Smooth muscle cell (in vitro differentiated cells): Measurements from ENCODE around the gene HABP2. TPM values are rescaled to one million over a fixed set of nuclear protein-coding genes. Genes with fewer than 3 reads are reported as not detected.

Source experiments
- DNase-seq: peaks from one replicate; lab custom pipeline; 2025; ENCODE audit not compliant: unreplicated experiment; lab: John Stamatoyannopoulos, UW
- H2AFZ ChIP-seq: fragments of 200-600 bp; sonication (generic); 2 replicates; pipeline ENCODE4 v1.6.0; 2016; ENCODE audit warnings: antibody characterized with exemption, low read depth, mild to moderate bottlenecking
- H3F3A ChIP-seq: fragments of 200-600 bp; sonication (generic); 2 replicates; pipeline ENCODE4 v1.6.0; 2017; ENCODE audit warnings: antibody characterized with exemption, low read depth
- H3K27ac ChIP-seq: fragments of 200-600 bp; sonication (generic); 2 replicates; pipeline ENCODE4 v1.5.1; 2016; ENCODE audit warnings: low read depth, mild to moderate bottlenecking
- H3K27me3 ChIP-seq: fragments of 200-600 bp; sonication (generic); 2 replicates; pipeline ENCODE4 v1.6.1; 2016; ENCODE audit warnings: low read depth, mild to moderate bottlenecking
- H3K36me3 ChIP-seq: fragments of 200-600 bp; sonication (generic); 2 replicates; pipeline ENCODE4 v1.5.1; 2016; ENCODE audit warnings: low read depth
- H3K4me1 ChIP-seq: fragments of 200-600 bp; sonication (generic); 2 replicates; pipeline ENCODE4 v1.5.1; 2016; ENCODE audit warnings: low read depth
- H3K4me2 ChIP-seq: fragments of 200-600 bp; sonication (generic); 2 replicates; pipeline ENCODE4 v1.6.0; 2016; ENCODE audit warnings: mild to moderate bottlenecking
- H3K4me3 ChIP-seq: fragments of 200-600 bp; sonication (generic); 2 replicates; pipeline ENCODE4 v1.5.1; 2016; ENCODE audit warnings: mild to moderate bottlenecking
- H3K79me2 ChIP-seq: fragments of 200-600 bp; sonication (generic); 2 replicates; pipeline ENCODE4 v1.6.0; 2016; ENCODE audit warnings: low read depth, mild to moderate bottlenecking
- H3K9ac ChIP-seq: fragments of 200-600 bp; sonication (generic); 2 replicates; pipeline ENCODE4 v1.6.0; 2016; ENCODE audit warnings: low read depth
- H3K9me3 ChIP-seq: fragments of 200-600 bp; sonication (generic); replicated peaks from 2 replicates; pipeline ENCODE4 v1.5.1; 2016; ENCODE audit warnings: low read depth
- H4K20me1 ChIP-seq: fragments of 200-600 bp; sonication (generic); 2 replicates; pipeline ENCODE4 v1.6.0; 2016; ENCODE audit warnings: low read depth
- CTCF ChIP-seq: fragments of 200-600 bp; sonication (generic); IDR thresholded peaks from 2 replicates; pipeline ENCODE4 v1.5.1; 2017; ENCODE audit warnings: borderline replicate concordance, mild to moderate bottlenecking, antibody characterized with exemption; ENCODE audit not compliant: insufficient read depth, poor library complexity, severe bottlenecking
- WGBS: methylation state at CpG from one replicate; pipeline ENCODE4 v1.1.7; 2016; ENCODE audit warnings: low lambda C conversion rate; 5-methylcytosine and 5-hydroxymethylcytosine counted together
- polyA plus RNA-seq: library from polyadenylated mRNA; unstranded; fragments of >200 nt; fragmentation: Nextera tagmentation; extraction: Ambion mirVana; gene quantifications from 2 replicates; pipeline ENCODE4 v1.2.1, GENCODE V29; 2016
- total RNA-seq: library from RNA; depleted of rRNA; stranded (reverse); fragments of >200 nt; gene quantifications from 2 replicates; pipeline ENCODE4 v1.2.3, GENCODE V29; 2014

The HABP2 gene
- total and polyA plus RNA-seq, 2 experiments from 2014 or later = 0.05 TPM; not detected in 1

GRCh38 chr10:113519681-113520115, 33.2 kb upstream of the HABP2 start:
- 89% methylated on average over 10 of the region's 10 CpGs for WGBS
- Histone ChIP-seq H3K36me3 (no peaks in the 10 kb centered on the region), H2AFZ (no peak overlapping the region), H4K20me1 (no peaks in the 10 kb centered on the region), H3K9me3 (no peaks in the 10 kb centered on the region), H3F3A (no peaks in the 10 kb centered on the region), H3K4me3 (no peak overlapping the region), H3K4me2 (no peak overlapping the region), H3K27ac (no peak overlapping the region), H3K79me2 (no peaks in the 10 kb centered on the region), H3K9ac (no peak overlapping the region), H3K4me1 (no peaks in the 10 kb centered on the region), H3K27me3 (no peaks in the 10 kb centered on the region)
- no peak for TF ChIP-seq CTCF
- no peak for DNase-seq

DNA sequence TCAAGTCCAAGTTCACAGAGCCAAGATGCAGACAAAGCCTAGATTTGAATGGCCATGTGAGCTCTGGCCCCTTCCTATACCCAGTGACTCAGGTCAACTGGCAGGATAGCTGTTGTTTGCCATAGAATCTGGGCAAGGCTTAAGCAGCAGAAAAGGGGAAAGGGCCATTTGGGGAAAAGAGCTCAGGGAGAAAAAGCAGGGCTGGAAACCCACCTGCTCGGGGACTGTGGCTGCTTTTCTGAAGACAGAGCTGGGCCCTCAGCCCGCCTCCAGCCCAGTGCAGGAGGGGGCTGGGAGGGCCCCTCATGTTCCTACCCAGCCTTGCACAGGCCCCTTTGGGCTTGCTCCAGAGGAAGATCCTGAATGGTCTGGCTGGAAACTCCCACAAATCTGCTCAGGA, 32.6 kb upstream of the HABP2 start:
- no peak for DNase-seq
- Histone ChIP-seq H3K27me3 (no peaks in the 10 kb centered on the region), H3F3A (no peaks in the 10 kb centered on the region), H3K4me1 (no peaks in the 10 kb centered on the region), H3K27ac (no peak overlapping the region), H2AFZ (no peak overlapping the region), H4K20me1 (no peaks in the 10 kb centered on the region), H3K4me3 (no peak overlapping the region), H3K79me2 (no peaks in the 10 kb centered on the region), H3K36me3 (no peaks in the 10 kb centered on the region), H3K4me2 (no peak overlapping the region), H3K9ac (no peak overlapping the region), H3K9me3 (no peaks in the 10 kb centered on the region)
- 95% methylated on average over 2 of the region's 2 CpGs for WGBS
- no peak for TF ChIP-seq CTCF

- no peak overlapping the region for H2AFZ ChIP-seq
- no peak overlapping the region for H3K4me3 ChIP-seq
- WGBS = 58% methylated on average over 8 of the region's 8 CpGs
- no peaks in the 10 kb centered on the region for H3K36me3 ChIP-seq
- no peaks in the 10 kb centered on the region for H3K9me3 ChIP-seq
- H3K9ac ChIP-seq = no peak overlapping the region
- H3K79me2 ChIP-seq = no peaks in the 10 kb centered on the region
- peak; percentile 4 for DNase-seq
- TF ChIP-seq CTCF = peak; percentile 99
- no peak overlapping the region for H3K27ac ChIP-seq
- no peaks in the 10 kb centered on the region for H4K20me1 ChIP-seq
- H3F3A ChIP-seq = no peaks in the 10 kb centered on the region
- H3K27me3 ChIP-seq = no peaks in the 10 kb centered on the region
- no peaks in the 10 kb centered on the region for H3K4me1 ChIP-seq
- H3K4me2 ChIP-seq = no peak overlapping the region
These were observed 32.0 kb upstream of the HABP2 start for GRCh38 chr10:113520690-113521474.

DNA sequence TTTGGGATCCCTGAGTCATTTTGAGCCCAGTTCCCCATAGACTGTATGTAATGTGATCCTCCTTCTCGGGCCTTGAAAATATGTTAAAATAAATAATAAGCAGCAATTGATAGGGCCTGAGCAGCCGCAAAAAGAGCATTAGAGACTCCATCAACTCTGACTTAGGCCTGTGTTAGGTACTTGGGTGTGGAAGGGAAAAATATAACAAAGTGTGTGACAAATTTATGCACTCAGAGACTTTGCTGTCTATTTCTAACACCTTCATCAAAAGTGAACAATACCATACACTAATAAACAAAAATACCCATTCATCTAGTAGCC, 31.4 kb upstream of the HABP2 start:
- H3K9ac ChIP-seq = no peak overlapping the region
- H4K20me1 ChIP-seq = no peaks in the 10 kb centered on the region
- no peaks in the 10 kb centered on the region for H3K9me3 ChIP-seq
- DNase-seq = no peak
- H3K27me3 ChIP-seq = no peaks in the 10 kb centered on the region
- H3F3A ChIP-seq = no peaks in the 10 kb centered on the region
- H3K4me1 ChIP-seq = no peaks in the 10 kb centered on the region
- H2AFZ ChIP-seq = no peak overlapping the region
- no peaks in the 10 kb centered on the region for H3K79me2 ChIP-seq
- no peak overlapping the region for H3K4me2 ChIP-seq
- TF ChIP-seq CTCF = no peak
- no peak overlapping the region for H3K27ac ChIP-seq
- no peak overlapping the region for H3K4me3 ChIP-seq
- WGBS = 44% methylated on average over 2 of the region's 2 CpGs
- no peaks in the 10 kb centered on the region for H3K36me3 ChIP-seq
